PFSK-1 (cell line): Measurements from ENCODE around the gene C3orf33.

Experiments
- FOXP2 ChIP-seq: optimal IDR thresholded peaks from 2 replicates; pipeline ENCODE3; 2011; ENCODE audit warnings: borderline replicate concordance, control low read depth, inconsistent platforms; ENCODE audit not compliant: insufficient read depth; ENCODE audit errors: extremely low read length, extremely low read depth
- POLR2AphosphoS5 ChIP-seq: IDR thresholded peaks from 2 replicates; pipeline ENCODE4 v1.6.1; 2012; ENCODE audit warnings: low read depth, mild to moderate bottlenecking, control low read depth, low read length, moderate library complexity
- TF ChIP-seq, protein P1 (sequence below), 2 experiments: IDR thresholded peaks; 2 replicates each; pipeline versions ENCODE4 v1.6.1 to v1.8.0; 2011 to 2012; ENCODE audit warnings: low read depth in 2 of 2, low read length in 2 of 2, control low read depth in 1 of 2, inconsistent platforms in 1 of 2, mild to moderate bottlenecking in 1 of 2, moderate library complexity in 1 of 2; ENCODE audit not compliant: insufficient read depth in 1 of 2

DNA sequence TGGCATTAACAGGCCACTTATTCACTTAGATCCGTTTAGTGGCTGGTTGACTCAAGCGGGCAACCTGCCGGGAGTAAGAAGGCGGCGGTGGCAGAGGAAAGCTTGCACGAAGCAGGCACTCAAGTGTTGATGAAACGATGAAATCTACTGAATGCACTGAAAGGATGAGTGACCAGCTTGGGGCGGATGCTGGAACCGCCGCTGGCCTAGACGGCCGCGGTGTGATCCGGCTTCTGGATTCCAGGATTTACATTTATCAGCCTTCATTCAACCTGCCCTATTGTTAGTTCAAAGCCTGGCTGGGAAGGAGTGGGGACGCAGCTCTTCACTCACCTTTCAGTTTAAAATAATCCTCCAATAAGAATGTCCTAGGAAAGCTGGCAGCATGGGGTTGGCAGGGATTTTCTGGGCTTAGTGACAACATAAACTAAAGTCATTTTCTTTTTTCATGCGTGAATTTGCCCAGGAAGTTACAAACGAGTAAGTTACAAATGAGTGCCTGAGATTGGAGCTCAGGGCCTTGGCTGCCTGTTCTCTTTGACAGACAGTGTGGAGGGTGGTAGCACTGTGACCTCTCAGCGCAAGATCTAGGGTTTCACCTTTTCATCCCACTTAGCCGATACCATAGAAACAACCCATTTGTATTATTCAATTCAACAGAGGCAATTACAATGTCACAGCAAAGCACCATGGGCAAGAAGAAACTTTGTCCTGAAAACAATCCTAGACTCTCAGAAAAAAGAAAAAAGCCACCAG lies 60.1 kb downstream of the C3orf33 start:
- TF ChIP-seq FOXP2 (no peak), POLR2AphosphoS5 (peak; percentile 60; the same call in 1 of the 2 replicates)
- TF ChIP-seq, protein P1, sequence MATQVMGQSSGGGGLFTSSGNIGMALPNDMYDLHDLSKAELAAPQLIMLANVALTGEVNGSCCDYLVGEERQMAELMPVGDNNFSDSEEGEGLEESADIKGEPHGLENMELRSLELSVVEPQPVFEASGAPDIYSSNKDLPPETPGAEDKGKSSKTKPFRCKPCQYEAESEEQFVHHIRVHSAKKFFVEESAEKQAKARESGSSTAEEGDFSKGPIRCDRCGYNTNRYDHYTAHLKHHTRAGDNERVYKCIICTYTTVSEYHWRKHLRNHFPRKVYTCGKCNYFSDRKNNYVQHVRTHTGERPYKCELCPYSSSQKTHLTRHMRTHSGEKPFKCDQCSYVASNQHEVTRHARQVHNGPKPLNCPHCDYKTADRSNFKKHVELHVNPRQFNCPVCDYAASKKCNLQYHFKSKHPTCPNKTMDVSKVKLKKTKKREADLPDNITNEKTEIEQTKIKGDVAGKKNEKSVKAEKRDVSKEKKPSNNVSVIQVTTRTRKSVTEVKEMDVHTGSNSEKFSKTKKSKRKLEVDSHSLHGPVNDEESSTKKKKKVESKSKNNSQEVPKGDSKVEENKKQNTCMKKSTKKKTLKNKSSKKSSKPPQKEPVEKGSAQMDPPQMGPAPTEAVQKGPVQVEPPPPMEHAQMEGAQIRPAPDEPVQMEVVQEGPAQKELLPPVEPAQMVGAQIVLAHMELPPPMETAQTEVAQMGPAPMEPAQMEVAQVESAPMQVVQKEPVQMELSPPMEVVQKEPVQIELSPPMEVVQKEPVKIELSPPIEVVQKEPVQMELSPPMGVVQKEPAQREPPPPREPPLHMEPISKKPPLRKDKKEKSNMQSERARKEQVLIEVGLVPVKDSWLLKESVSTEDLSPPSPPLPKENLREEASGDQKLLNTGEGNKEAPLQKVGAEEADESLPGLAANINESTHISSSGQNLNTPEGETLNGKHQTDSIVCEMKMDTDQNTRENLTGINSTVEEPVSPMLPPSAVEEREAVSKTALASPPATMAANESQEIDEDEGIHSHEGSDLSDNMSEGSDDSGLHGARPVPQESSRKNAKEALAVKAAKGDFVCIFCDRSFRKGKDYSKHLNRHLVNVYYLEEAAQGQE (IDR thresholded peaks at IDR 0.05; ENCODE audit: insufficient read depth in 1 of 2, low read depth in 2 of 2, low read length in 2 of 2): no peak
